ENCODE results near the gene ETFA.
"Not testable (repeated sequence)": the region's sequence is repeated elsewhere in the genome, so short reads cannot be mapped to it uniquely, and the experiment has no call there.

Gene ETFA

GRCh38 chr15:76270876-76271275 lies 40.4 kb downstream of the ETFA start:
- no peak for DNase-seq (ENCODE audit: low read depth)

- DNase-seq (ENCODE audit: low read depth) = no peak
Measured at GRCh38 chr15:76267077-76267476, 44.2 kb downstream of the ETFA start.

- not testable (repeated sequence) for DNase-seq (ENCODE audit: low read depth)
Measured at GRCh38 chr15:76265769-76266168, 45.5 kb downstream of the ETFA start.

DNA sequence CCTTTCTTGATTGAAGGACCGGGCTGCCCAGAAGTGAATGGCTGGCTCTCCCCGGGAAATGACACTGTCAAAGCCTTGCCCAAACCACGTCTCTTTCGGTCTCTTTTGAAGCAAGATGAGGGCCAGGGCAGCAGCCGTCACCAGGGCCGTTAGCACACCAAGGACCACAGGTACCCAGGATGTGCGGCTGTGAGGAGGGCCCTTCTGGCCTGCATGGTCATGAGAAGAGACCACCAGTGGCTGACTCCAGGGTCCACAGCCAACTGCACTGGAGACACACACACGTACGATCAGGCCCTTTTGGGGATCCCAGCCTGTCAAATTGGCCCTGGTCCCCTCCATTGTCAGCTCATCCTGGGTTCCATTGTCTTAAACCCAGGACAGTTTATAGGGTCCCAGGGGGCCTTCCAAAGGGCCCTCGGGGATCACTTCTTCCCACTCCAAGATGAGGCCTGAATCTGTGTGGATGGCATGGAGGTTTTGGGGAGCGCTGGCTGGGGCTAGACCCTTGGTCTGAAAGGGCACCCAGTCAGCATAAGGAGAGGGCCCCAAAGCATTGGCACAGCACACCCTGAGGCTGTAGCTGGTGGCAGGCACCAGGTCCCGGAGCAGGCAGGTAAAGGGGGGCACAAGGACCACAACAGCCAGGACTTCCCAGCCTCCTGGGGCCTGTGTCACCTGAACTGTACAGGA lies 50.9 kb downstream of the ETFA start:
- DNase-seq (ENCODE audit: low read depth) = no peak

DNA sequence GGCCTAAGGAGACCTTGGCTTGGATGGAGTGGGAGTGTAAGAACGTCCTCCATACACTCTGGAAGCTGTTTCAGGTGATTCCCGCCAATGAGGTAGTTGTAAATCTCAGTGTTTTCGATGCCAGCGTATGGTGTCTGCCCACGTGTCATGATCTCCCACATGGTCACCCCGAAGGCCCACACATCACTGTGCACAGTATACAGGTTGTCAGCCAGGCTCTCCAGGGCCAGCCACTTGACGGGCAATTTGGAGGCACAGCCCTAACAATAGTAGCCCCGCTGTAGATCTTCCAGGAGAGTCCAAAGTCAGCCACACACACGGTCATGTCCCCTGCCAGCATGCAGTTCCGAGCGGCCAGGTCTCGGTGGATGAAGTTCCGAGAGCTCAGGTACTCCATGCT lies 51.9 kb downstream of the ETFA start:
- DNase-seq (ENCODE audit: low read depth) = no peak

GRCh38 chr15:76258460-76258859 lies 52.8 kb downstream of the ETFA start:
- DNase-seq (ENCODE audit: low read depth) = no peak

DNA sequence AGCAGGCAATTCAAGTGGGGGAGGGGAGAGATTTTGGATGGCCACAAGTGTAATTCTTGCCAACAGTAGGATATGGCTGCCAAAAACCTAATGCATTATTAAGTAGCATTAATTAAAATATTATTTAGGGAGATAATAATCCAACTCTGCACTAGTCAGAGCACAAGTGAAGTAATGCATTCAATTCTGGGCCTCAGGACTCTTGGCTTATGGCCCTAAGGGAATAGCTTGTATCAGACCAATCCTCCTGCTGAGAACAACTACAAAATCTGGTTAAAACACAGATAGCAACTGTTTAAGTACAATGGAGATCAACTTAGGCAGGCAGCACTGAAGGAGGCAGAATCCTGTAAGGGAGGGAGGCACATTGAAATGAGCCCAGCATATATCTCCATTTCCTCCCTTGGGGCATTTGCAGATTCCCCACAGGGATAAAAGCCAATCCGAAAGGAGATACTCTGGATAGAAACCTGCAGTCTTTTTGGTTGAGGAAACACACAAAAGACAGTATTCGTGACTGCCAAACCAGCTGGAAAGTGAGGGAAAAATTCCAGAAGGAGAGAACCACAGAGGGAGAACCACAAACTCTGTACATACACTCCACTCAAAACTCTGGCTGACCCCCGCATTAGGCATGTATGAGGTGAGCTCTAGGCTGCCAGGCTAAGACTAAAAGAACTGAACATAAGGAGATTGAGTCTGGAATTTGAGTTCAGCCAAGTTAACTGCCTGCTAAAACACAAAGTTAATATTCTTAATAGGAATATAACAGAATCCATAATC lies 57.4 kb downstream of the ETFA start:
- no peak for DNase-seq (ENCODE audit: low read depth)

- no peak for DNase-seq (ENCODE audit: low read depth)
Measured at GRCh38 chr15:76252249-76252648, 59.0 kb downstream of the ETFA start.

- DNase-seq (ENCODE audit: low read depth) = no peak
Measured at GRCh38 chr15:76251717-76252116, 59.6 kb downstream of the ETFA start.

GRCh38 chr15:76245072-76245610 lies 66.1 kb downstream of the ETFA start:
- DNase-seq (ENCODE audit: low read depth) = no peak

DNA sequence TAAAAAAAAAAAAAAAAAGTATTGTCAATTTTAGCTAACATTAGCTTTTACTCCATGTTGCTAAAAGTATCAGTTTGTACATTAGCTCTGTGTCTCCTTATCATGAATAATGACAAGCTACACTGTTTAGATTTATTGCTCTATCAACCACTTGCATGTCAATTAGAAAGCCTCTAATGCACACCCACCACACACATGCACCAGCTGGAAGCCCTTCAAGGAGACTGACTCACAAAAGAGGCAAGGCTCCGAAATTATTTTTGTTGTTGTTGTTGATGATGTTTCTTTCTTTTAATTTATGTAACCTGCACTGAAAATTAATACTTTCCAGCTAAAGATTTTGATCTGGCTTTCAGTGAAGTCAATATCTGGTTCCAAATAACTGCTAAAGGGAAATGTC lies 71.5 kb downstream of the ETFA start:
- DNase-seq (ENCODE audit: low read depth) = no peak

GRCh38 chr15:76236350-76236749 lies 74.9 kb downstream of the ETFA start:
- DNase-seq (ENCODE audit: low read depth) = no peak

DNA sequence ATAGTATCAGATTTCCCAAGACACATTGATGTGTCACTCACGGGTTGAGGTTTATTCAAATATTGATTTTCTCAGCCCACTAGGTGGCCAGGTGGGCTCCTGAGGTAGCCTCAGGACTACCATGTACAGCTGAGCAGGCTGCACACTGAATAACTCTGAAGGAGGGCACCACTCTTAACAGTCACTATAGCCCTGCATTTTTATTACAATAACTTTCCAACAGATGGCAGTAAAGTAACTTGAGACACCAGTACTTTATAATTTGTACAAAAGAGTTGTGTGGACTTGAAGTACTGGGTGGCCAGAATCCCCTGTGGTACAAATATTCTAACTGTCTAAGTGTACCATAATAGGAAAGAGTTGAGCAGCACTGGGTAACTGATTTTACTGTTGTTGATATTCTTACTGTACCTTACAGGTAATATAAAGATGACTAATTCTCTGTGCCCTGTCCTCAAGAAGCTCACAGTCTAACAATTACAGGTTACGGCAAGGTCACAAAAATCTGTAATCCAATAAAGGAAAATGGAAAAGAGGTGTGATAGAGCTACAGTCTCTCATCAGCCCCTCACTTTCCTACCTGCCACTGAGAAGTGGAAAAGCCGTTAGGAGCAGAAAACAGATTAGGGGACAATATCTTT lies 76.0 kb downstream of the ETFA start:
- DNase-seq (ENCODE audit: low read depth) = no peak

DNA sequence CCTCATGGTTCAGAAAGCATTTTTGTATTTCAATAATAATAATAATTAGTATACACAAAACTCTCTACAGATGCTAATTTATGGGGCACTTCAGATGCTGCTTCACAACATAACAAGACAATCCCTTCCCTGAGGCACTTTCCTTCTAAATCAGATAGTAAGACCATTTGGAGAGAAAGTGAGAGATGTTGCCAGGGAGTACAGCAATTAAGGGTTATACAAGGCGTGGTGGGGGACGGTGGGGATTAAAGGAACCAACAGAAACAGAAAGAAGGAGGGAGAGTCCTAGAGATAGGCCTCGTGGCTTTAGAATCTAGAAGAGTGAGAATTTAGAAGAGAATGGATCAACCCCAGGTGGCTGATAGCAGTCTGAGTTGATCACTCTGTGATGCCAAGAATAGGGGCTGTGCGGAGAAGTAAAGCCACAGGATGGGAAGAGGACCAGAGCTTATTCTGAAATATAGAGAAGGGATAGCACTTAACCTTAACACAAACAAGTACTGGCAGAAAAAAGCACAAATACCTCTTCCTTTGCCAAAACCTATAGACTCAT lies 76.9 kb downstream of the ETFA start:
- DNase-seq (ENCODE audit: low read depth) = no peak

DNA sequence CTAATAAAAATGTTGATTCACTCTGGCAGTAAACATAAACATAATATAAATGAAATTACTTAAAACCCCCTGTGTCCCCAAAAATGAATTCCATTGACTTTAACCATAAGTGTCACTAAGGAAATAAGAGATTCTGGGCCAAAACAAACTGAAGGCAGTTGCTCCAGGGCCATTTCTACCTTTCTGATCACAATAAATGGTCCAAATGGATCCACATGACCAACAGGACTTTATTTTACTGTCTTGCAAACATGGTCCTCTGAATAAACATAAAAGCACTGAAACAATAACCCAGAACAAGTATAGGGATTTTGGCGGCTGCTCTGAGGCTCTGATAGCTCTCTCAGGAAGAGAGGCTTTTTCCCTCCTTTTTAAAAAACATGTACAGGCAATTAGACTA lies 77.3 kb downstream of the ETFA start:
- no peak for DNase-seq (ENCODE audit: low read depth)

GRCh38 chr15:76229266-76229665 lies 82.0 kb downstream of the ETFA start:
- no peak for DNase-seq (ENCODE audit: low read depth)

DNA sequence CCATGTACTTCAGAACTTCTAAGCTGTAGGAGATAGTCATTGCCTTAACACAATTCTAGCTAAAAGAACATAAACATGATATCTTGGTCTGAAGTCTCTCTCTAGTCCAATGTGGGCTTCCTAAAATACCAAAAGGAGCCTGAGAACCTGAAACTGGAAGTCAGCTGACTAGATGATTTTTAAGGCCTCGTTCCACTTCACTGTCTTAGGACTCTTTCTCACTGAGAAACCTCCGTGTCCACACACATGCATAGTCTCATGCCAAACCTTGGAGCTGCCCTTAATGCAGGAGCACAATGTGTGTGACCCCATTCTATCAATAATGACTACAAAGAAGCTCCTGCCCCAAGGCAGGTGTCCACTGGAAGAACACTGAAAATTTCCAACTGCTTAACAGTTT lies 87.7 kb downstream of the ETFA start:
- no peak for DNase-seq (ENCODE audit: low read depth)

DNA sequence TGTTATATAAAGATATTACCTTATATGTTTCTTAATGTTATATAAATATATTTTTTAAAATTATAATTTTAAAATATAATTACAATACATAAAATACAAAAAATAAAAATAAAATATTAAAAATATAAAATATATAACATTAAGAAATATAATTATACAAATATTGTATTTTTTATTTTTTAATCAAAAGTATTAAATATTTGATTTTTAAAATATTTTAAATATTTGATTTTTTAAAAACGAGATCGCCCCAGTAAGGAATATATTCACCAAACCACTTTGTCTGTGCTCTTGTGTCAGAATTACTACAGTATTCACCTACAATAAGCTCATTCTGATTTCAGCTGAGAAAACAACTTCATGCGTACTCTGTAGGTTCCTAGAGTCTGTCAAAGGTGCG lies 89.1 kb downstream of the ETFA start:
- DNase-seq (ENCODE audit: low read depth) = no peak

GRCh38 chr15:76221085-76221767 lies 90.0 kb downstream of the ETFA start:
- DNase-seq (ENCODE audit: low read depth) = no peak

GRCh38 chr15:76217882-76218217 lies 93.4 kb downstream of the ETFA start:
- DNase-seq (ENCODE audit: low read depth) = no peak

- no peak for DNase-seq (ENCODE audit: low read depth)
Measured at GRCh38 chr15:76217029-76217881, 94.0 kb downstream of the ETFA start.

All from activated T-cell treated with anti-CD3 and anti-CD28 coated beads for 24 hours (primary cell).